OCI-LY1 (cell line): Measurements from ENCODE around the gene STYXL1.

ENCODE experiments used
- H2AFZ ChIP-seq: fragments of 200-600 bp; sonication (generic), shearing (Covaris generic); 2 replicates; pipeline ENCODE4 v1.6.0; 2014; ENCODE audit warnings: antibody characterized with exemption, mild to moderate bottlenecking, low read length
- H3F3A ChIP-seq: fragments of 200-600 bp; sonication (generic), shearing (Covaris generic); 2 replicates; pipeline ENCODE4 v1.6.0; 2014; ENCODE audit warnings: mild to moderate bottlenecking, antibody characterized with exemption, low read length, moderate library complexity; ENCODE audit not compliant: insufficient read depth
- H3K27ac ChIP-seq: fragments of 200-600 bp; sonication (generic); 2 replicates; pipeline ENCODE4 v1.5.1; 2014; ENCODE audit warnings: low read length, mixed run types, mild to moderate bottlenecking, low read depth; ENCODE audit not compliant: poor library complexity, severe bottlenecking
- H3K27me3 ChIP-seq: fragments of 200-600 bp; sonication (generic); 2 replicates; pipeline ENCODE4 v1.6.0; 2014; ENCODE audit warnings: antibody characterized with exemption, mild to moderate bottlenecking, low read length, moderate library complexity; ENCODE audit not compliant: insufficient read depth
- H3K36me3 ChIP-seq: fragments of 200-600 bp; sonication (generic); 2 replicates; pipeline ENCODE4 v1.6.1; 2014; ENCODE audit warnings: mild to moderate bottlenecking, antibody characterized with exemption, low read length, moderate library complexity, mixed read lengths; ENCODE audit not compliant: insufficient read depth
- H3K4me1 ChIP-seq: fragments of 200-600 bp; sonication (generic); 2 replicates; pipeline ENCODE4 v1.5.1; 2014; ENCODE audit warnings: mild to moderate bottlenecking, low read length, moderate library complexity; ENCODE audit not compliant: insufficient read depth, severe bottlenecking
- H3K4me2 ChIP-seq: fragments of 200-600 bp; sonication (generic), shearing (Covaris generic); 2 replicates; pipeline ENCODE4 v1.6.1; 2014; ENCODE audit warnings: low read length
- H3K4me3 ChIP-seq: fragments of 200-600 bp; sonication (generic); 2 replicates; pipeline ENCODE4 v1.5.1; 2014; ENCODE audit warnings: low read length, low read depth, mild to moderate bottlenecking, mixed read lengths; ENCODE audit not compliant: poor library complexity, severe bottlenecking
- H3K79me2 ChIP-seq: fragments of 200-600 bp; shearing (Covaris generic); 2 replicates; pipeline ENCODE4 v1.6.1; 2016; ENCODE audit warnings: mixed run types, low read length, mixed read lengths; ENCODE audit not compliant: insufficient read depth
- H3K9ac ChIP-seq: fragments of 200-600 bp; sonication (generic), shearing (Covaris generic); 2 replicates; pipeline ENCODE4 v1.6.1; 2014; ENCODE audit warnings: mild to moderate bottlenecking, low read length, mixed read lengths
- H3K9me2 ChIP-seq: fragments of 200-600 bp; sonication (generic), shearing (Covaris generic); 2 replicates; pipeline ENCODE4 v1.6.1; 2014; ENCODE audit warnings: low read depth, mild to moderate bottlenecking, low read length, mixed read lengths
- H3K9me3 ChIP-seq: fragments of 200-600 bp; shearing (Covaris generic); 2 replicates; pipeline ENCODE4 v1.6.1; 2014; ENCODE audit warnings: low read length, mixed read lengths
- H4K20me1 ChIP-seq: fragments of 200-600 bp; sonication (generic), shearing (Covaris generic); 2 replicates; pipeline ENCODE4 v1.6.0; 2016; ENCODE audit warnings: mild to moderate bottlenecking, low read length; ENCODE audit not compliant: insufficient read depth
- EZH2 ChIP-seq: fragments of 200-600 bp; sonication (generic), shearing (Covaris generic); IDR thresholded peaks from 2 replicates; pipeline ENCODE4 v1.8.0; 2017; ENCODE audit warnings: borderline replicate concordance, mixed run types, mild to moderate bottlenecking, antibody characterized with exemption, low read length, moderate library complexity, mixed read lengths
- TF ChIP-seq, protein P1 (sequence below): fragments of 200-600 bp; sonication (generic), shearing (Covaris generic); IDR thresholded peaks from 2 replicates; pipeline ENCODE4 v1.5.1; 2017; ENCODE audit warnings: mild to moderate bottlenecking, antibody characterized with exemption, low read length, moderate library complexity, mixed read lengths

The STYXL1 gene

DNA sequence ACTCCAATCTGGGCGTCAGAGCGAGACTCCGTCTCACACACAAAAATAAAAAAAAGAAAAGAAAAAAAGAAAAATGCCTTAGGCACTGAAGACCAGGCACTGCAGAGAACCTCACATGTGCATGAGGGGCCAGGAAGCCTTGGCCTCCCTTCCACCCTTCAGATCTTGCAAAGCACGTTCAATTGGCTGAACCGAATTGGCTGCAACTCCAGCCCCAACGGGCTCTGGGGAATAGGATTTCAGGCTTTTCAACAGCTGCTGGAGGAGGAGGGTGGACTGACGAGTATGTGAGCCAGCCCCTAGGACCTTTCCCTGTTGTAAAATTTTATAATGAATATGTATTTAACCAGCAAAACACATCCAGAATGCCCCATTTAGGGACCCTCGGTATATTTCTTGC, 70.1 kb downstream of the STYXL1 start:
- TF ChIP-seq EZH2 = no peak
- TF ChIP-seq, protein P1, sequence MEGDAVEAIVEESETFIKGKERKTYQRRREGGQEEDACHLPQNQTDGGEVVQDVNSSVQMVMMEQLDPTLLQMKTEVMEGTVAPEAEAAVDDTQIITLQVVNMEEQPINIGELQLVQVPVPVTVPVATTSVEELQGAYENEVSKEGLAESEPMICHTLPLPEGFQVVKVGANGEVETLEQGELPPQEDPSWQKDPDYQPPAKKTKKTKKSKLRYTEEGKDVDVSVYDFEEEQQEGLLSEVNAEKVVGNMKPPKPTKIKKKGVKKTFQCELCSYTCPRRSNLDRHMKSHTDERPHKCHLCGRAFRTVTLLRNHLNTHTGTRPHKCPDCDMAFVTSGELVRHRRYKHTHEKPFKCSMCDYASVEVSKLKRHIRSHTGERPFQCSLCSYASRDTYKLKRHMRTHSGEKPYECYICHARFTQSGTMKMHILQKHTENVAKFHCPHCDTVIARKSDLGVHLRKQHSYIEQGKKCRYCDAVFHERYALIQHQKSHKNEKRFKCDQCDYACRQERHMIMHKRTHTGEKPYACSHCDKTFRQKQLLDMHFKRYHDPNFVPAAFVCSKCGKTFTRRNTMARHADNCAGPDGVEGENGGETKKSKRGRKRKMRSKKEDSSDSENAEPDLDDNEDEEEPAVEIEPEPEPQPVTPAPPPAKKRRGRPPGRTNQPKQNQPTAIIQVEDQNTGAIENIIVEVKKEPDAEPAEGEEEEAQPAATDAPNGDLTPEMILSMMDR = no peak
- Histone ChIP-seq H3K4me2 (no peak overlapping the region), H4K20me1 (no peaks in the 10 kb centered on the region), H3K27me3 (no peaks in the 10 kb centered on the region), H3K79me2 (no peaks in the 10 kb centered on the region), H3K9me3 (no peaks in the 10 kb centered on the region), H3K4me3 (no peak overlapping the region), H3K4me1 (no peaks in the 10 kb centered on the region), H3K36me3 (peaks cover 19% of the 10 kb centered on the region; the same call in 1 of the 2 replicates), H2AFZ (no peak overlapping the region), H3F3A (no peaks in the 10 kb centered on the region), H3K9ac (no peak overlapping the region), H3K9me2 (no peaks in the 10 kb centered on the region), H3K27ac (no peak overlapping the region)

DNA sequence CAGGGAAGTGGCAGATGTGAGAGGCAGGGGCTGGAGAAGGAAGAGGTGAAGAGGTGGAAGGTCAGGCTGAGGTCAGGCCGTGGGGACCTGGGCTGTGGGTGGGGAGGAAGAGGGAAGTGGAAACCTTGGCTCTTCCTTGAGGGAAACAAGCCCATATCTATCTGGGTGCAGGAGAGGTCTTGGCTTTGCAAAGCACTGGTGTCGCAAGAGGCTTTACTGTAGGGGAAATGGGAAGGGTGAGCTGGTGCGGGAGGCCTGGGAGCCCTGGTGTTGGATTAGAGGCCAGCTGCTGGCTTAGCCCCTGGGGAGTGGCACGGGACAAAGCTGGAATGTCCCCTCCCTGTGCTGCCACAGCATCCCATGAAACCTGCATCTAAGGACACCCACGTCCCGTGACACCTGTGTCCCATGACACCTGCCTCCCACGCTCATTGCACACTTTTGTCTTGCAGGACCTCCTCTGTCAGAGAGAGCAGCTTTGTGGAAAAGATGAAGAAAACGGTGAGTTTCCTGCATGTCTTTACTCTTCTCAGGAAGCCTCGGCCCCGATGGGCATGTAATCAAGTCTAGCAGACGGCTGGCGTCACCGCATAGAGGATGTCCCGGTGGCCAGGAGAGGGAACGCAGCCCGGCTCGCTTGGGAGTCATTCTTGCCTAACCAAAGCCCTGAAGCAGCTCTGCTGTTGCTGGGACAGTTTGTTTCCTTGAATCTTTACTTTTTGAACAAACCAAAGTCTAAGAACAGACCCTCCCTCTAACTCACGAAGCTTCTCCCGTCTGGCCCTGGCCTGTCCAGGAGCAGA, 75.6 kb downstream of the STYXL1 start:
- Histone ChIP-seq H3K4me2 (no peak overlapping the region), H3F3A (no peaks in the 10 kb centered on the region), H3K9ac (no peak overlapping the region), H3K79me2 (no peaks in the 10 kb centered on the region), H4K20me1 (no peaks in the 10 kb centered on the region), H3K9me2 (no peaks in the 10 kb centered on the region), H3K9me3 (no peaks in the 10 kb centered on the region), H3K27me3 (no peaks in the 10 kb centered on the region), H3K4me3 (no peak overlapping the region), H3K4me1 (no peaks in the 10 kb centered on the region), H3K36me3 (peaks cover 10% of the 10 kb centered on the region; the same call in 1 of the 2 replicates), H3K27ac (no peak overlapping the region), H2AFZ (no peak overlapping the region)
- TF ChIP-seq, protein P1 = no peak
- no peak for TF ChIP-seq EZH2

DNA sequence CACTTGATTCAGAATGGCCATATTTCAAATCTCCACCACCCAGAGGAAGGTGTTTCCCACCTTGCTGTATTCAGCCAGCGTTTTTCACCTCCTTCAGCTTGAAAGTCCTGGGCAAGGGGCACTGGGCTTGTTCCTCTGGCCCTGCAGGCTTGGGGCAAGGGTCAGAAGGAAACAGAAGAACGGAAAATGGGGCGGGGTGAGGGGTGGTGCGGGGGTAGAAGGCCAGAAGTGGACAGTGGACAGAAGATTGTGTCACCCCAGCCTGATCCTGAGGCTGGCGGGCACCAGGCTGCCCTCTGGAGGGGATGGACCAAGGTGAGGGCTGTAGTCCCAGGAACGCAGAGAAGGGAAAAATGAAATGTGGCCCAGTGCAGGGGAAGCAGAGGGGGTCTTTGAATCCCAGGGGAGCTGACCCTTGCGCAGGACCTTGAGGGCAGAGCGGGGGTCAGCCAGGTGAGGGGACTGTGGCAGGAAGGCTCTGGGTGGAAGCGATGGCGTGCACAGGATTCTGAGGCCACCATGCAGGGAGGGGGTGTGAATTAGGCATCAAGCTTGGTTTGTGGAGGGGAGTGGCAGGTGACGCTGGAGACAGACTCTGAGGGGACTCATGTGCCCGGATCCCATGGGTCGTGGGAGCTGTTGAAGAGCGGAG, 76.4 kb downstream of the STYXL1 start:
- no peaks in the 10 kb centered on the region for H4K20me1 ChIP-seq
- no peak for TF ChIP-seq EZH2
- TF ChIP-seq, protein P1 = no peak
- no peak overlapping the region for H2AFZ ChIP-seq
- H3K27ac ChIP-seq = no peak overlapping the region
- no peaks in the 10 kb centered on the region for H3K27me3 ChIP-seq
- H3K4me3 ChIP-seq = no peak overlapping the region
- H3K4me1 ChIP-seq = no peaks in the 10 kb centered on the region
- H3K9me3 ChIP-seq = no peaks in the 10 kb centered on the region
- no peak overlapping the region for H3K9ac ChIP-seq
- H3K9me2 ChIP-seq = no peaks in the 10 kb centered on the region
- H3K79me2 ChIP-seq = no peaks in the 10 kb centered on the region
- H3F3A ChIP-seq = no peaks in the 10 kb centered on the region
- H3K36me3 ChIP-seq = peaks cover 10% of the 10 kb centered on the region; the same call in 1 of the 2 replicates
- H3K4me2 ChIP-seq = no peak overlapping the region
